ENCODE results near the gene APOA5.
"Not testable (repeated sequence)": the region's sequence is repeated elsewhere in the genome, so short reads cannot be mapped to it uniquely, and the experiment has no call there.

Gene APOA5

DNA sequence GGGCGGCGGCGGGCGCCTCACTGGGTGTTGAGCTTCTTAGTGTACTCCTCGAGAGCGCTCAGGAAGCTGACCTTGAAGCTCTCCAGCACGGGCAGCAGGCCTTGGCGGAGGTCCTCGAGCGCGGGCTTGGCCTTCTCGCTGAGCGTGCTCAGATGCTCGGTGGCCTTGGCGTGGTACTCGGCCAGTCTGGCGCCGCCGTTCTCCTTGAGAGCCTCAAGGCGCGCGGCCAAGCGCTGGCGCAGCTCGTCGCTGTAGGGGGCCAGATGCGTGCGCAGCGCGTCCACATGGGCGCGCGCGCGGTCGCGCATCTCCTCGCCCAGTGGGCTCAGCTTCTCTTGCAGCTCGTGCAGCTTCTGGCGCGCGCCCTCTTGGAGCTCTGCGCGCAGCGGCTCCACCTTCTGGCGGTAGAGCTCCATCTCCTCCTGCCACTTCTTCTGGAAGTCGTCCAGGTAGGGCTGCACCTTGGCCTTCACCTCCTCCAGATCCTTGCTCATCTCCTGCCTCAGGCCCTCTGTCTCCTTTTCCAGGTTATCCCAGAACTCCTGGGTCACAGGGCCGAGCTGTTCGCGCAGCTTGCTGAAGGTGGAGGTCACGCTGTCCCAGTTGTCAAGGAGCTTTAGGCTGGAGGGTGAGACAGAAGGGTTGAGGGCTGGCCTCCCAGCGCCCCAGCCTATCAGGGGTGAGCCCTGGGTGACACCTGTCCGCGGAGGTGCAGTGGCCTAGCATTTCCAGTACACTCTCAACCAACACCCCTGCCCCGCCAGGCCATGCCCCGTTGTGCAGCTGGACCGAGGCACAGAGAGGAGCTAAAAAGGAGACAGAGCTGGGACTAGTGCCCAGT is 44.3 kb upstream of the APOA5 start:
- H3K4me3 ChIP-seq: peak overlapping the region; percentile 69
- TF ChIP-seq, protein P1, sequence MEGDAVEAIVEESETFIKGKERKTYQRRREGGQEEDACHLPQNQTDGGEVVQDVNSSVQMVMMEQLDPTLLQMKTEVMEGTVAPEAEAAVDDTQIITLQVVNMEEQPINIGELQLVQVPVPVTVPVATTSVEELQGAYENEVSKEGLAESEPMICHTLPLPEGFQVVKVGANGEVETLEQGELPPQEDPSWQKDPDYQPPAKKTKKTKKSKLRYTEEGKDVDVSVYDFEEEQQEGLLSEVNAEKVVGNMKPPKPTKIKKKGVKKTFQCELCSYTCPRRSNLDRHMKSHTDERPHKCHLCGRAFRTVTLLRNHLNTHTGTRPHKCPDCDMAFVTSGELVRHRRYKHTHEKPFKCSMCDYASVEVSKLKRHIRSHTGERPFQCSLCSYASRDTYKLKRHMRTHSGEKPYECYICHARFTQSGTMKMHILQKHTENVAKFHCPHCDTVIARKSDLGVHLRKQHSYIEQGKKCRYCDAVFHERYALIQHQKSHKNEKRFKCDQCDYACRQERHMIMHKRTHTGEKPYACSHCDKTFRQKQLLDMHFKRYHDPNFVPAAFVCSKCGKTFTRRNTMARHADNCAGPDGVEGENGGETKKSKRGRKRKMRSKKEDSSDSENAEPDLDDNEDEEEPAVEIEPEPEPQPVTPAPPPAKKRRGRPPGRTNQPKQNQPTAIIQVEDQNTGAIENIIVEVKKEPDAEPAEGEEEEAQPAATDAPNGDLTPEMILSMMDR (IDR thresholded peaks at IDR 0.05): peak; percentile 23
- DNase-seq (ENCODE audit: low spot score): peak; percentile 87
- H3K27ac ChIP-seq: peak overlapping the region; percentile 51 to 80

DNA sequence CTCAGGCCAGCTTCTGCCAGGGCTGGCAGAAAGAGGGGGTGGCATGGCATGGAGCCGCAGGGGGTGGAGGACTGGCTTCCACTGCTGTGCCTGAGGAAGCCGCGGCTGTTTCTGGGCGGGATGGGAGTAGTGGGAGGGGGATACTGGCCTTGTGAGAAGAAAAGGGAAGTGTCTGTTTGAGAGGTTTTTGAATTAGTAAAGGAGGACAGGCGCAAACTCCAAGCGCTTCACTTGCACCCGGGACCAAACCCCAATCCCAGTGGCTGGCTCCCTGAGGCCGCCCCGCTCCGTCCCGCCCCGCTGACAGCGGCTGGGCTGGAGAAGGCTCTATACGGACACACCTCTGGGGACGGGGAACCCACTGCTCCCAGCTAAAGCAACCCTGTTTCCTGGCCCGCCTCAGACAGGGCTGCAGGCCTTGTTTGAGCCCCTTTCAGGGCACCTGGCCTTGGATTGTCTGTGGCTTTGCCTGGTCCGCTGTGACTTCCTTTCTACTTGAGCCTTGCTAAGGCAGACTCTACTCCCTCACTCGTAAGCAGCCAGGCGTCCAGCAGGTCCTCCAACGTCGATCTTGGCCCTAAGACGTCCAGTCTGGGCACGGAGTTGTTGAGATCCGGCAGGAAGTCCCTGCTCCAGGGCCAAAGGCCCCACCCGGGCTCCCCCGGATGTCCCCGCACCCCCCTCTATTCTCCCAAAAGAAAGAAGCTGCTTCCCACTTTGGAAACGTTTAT is 43.5 kb upstream of the APOA5 start:
- TF ChIP-seq, protein P1 (IDR thresholded peaks at IDR 0.05): no peak
- peak overlapping the region; percentile 69 for H3K4me3 ChIP-seq
- no peak for DNase-seq (ENCODE audit: low spot score)
- peak overlapping the region; percentile 51 to 80 for H3K27ac ChIP-seq

DNA sequence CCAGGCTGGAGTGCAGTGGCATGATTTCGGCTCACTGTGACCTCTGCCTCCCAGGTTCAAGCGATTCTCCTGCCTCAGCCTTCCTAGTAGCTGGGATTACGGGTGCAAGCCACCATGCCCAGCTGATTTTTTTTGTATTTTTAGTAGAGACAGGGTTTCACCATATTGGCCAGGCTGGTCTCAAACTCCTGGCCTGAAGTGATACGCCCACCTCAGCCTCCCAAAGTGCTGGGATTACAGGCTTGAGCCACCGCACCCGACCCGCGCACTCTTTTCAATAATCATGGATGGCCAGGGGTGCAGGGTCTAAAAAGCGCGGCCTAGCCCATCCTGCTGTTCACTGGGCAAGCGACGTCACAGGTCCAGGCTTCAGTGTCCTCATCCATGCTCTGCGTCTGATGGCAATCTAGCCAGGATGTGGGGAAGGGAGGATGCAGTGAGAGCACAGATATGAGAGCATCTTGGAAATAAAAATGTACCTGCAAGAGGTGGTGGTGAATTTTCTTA is 42.9 kb upstream of the APOA5 start:
- H3K27ac ChIP-seq: peak overlapping the region in 1 of 2 donors; percentile 80
- H3K4me3 ChIP-seq; DNase-seq (ENCODE audit: low spot score): not testable (repeated sequence)

DNA sequence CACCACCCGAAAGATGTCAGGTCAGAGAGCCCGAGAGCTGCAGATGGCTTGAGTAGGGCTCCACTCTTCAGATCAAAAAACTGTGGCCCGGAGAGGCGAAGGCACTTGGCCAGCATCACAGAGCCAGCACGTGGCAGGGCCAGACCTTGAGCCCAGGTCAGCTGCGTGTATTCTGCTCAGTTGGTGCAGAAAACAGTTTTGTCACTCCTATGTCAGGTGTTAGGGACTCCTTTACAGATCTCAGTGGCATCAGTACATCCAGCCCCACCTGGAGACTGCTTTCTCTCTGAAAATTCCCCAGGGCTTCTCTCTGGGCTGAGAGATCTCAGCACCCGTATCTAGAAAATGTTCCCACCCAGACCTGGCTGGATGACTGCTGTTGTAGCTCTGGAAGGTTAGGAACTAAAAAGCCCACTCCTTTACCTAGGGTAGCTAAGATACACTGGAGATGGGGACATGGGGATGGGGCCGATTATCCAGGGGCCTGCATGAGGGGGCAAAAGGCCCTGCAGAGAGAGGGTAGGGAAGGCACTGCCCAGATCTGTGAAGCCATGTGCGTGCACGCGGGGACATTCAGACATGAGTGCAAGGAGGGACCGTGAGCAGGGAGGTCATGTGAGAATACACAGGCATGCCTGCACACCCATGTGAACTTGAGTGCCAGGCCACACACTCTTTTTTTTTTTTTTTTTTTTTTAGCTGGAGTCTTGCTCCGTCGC is 42.3 kb upstream of the APOA5 start:
- DNase-seq (ENCODE audit: low spot score): no peak

DNA sequence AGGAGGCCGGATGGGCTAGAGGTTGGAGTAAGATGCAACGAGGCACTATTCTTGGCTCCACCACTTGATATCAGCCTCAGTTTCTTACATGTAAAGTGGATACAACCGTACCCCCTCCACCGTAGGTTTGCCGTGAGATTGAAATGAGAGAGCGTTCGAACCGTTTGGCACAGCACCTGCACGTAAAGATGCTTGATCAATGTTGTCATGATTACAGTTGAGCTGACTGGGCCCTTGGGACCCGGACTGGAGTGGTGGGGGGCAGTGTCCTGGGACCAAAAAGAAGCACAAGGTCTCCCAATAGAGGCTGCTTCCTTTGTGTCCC is 41.8 kb upstream of the APOA5 start:
- DNase-seq (ENCODE audit: low spot score): no peak
- TF ChIP-seq, protein P1 (IDR thresholded peaks at IDR 0.05): no peak
- Histone ChIP-seq H3K27ac (no peak overlapping the region), H3K4me3 (no peak overlapping the region)

More for the DNA sequence above, 42.3 kb upstream of the APOA5 start:
- TF ChIP-seq, protein P1 (IDR thresholded peaks at IDR 0.05): no peak
- Histone ChIP-seq H3K4me3 (no peak overlapping the region), H3K27ac (no peak overlapping the region)

DNA sequence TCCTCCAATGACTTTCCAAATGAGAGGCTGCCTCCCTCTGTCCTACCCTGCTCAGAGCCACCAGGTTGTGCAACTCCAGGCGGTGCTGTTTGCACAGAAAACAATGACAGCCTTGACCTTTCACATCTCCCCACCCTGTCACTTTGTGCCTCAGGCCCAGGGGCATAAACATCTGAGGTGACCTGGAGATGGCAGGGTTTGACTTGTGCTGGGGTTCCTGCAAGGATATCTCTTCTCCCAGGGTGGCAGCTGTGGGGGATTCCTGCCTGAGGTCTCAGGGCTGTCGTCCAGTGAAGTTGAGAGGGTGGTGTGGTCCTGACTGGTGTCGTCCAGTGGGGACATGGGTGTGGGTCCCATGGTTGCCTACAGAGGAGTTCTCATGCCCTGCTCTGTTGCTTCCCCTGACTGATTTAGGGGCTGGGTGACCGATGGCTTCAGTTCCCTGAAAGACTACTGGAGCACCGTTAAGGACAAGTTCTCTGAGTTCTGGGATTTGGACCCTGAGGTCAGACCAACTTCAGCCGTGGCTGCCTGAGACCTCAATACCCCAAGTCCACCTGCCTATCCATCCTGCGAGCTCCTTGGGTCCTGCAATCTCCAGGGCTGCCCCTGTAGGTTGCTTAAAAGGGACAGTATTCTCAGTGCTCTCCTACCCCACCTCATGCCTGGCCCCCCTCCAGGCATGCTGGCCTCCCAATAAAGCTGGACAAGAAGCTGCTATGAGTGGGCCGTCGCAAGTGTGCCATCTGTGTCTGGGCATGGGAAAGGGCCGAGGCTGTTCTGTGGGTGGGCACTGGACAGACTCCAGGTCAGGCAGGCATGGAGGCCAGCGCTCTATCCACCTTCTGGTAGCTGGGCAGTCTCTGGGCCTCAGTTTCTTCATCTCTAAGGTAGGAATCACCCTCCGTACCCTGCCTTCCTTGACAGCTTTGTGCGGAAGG is 40.9 kb upstream of the APOA5 start:
- Histone ChIP-seq H3K4me3 (no peak overlapping the region), H3K27ac (no peak overlapping the region)
- TF ChIP-seq, protein P1 (IDR thresholded peaks at IDR 0.05): no peak
- DNase-seq (ENCODE audit: low spot score): no peak
